ENCODE results near the gene OR51L1. TPM values are rescaled to one million over a fixed set of nuclear protein-coding genes. Genes with fewer than 3 reads are reported as not detected.
"Not testable (repeated sequence)": the region's sequence is repeated elsewhere in the genome, so short reads cannot be mapped to it uniquely, and the experiment has no call there.

OR51L1 gene
- total RNA-seq, result not detected
- polyA plus RNA-seq (2013, experiment 1 of 2), result not detected
- not detected for polyA plus RNA-seq (2013, experiment 2 of 2)
- long read RNA-seq, experiment 1, result 0 reads
- long read RNA-seq, experiment 2, result 0 reads
- long read RNA-seq, experiment 3, result 0 reads
- long read RNA-seq, experiment 4, result 0 reads

- Histone ChIP-seq H3K4me1 (ENCODE audit: control insufficient read depth, insufficient read depth, low read length) (peaks cover 3% of the 10 kb centered on the region), H3K27me3 (ENCODE audit: control insufficient read depth, insufficient read depth, low read length, poor library complexity, severe bottlenecking) (no peaks in the 10 kb centered on the region), H3K9me3 (ENCODE audit: control insufficient read depth, low read length) (no peaks in the 10 kb centered on the region), H3K36me3 (ENCODE audit: control insufficient read depth, insufficient read depth, low read length) (no peaks in the 10 kb centered on the region), H3K4me3 (ENCODE audit: low read length) (no peak within 1 kb of the TSS), H3K9ac (ENCODE audit: extremely low read depth, low read length, poor library complexity, severe bottlenecking) (no peak within 1 kb of the TSS), H3K27ac (ENCODE audit: low read depth, low read length) (no peak within 1 kb of the TSS)
- no peak within 1 kb of the TSS for H3K27ac Mint-ChIP-seq
- no peaks in the 10 kb centered on the region for H3K27me3 Mint-ChIP-seq (ENCODE audit: insufficient read depth)
- no peaks in the 10 kb centered on the region for H3K36me3 Mint-ChIP-seq (ENCODE audit: low read depth)
- H3K9me3 Mint-ChIP-seq, result no peaks in the 10 kb centered on the region
- no peak for TF ChIP-seq CTCF (conservative IDR thresholded peaks at IDR 0.05)
- DNase-seq, result no peak
- H3K4me3 Mint-ChIP-seq, result no peak within 1 kb of the TSS
- no peaks in the 10 kb centered on the region for H3K4me1 Mint-ChIP-seq
- WGBS, 2 experiments (ENCODE audit: insufficient coverage in 1 of 2, insufficient read length in 1 of 2), result 86% methylated on average over 2 of the region's 2 CpGs; no CpG with 5 or more reads in 1 of the 2 experiments
Observed at GRCh38 chr11:4994551-4994950, at the start of gene OR51L1. TSS of gene OR51L1 (plus strand) at chr11:4994851. CDS start at chr11:4998983, 4,132 bp downstream.

- no peaks in the 10 kb centered on the region for H3K36me3 ChIP-seq (ENCODE audit: control insufficient read depth, insufficient read depth, low read length)
- H3K27me3 ChIP-seq (ENCODE audit: control insufficient read depth, insufficient read depth, low read length, poor library complexity, severe bottlenecking), result no peaks in the 10 kb centered on the region
- DNase-seq, result no peak
- H3K4me1 ChIP-seq (ENCODE audit: control insufficient read depth, insufficient read depth, low read length), result no peaks in the 10 kb centered on the region
- no peak within 1 kb of the TSS for H3K4me3 ChIP-seq (ENCODE audit: low read length)
- H3K9ac ChIP-seq (ENCODE audit: extremely low read depth, low read length, poor library complexity, severe bottlenecking), result no peak within 1 kb of the TSS
- H3K9me3 ChIP-seq (ENCODE audit: control insufficient read depth, low read length), result no peaks in the 10 kb centered on the region
- H3K27me3 Mint-ChIP-seq (ENCODE audit: insufficient read depth), result peaks cover 2% of the 10 kb centered on the region
- H3K9me3 Mint-ChIP-seq, result no peaks in the 10 kb centered on the region
- H3K4me3 Mint-ChIP-seq, result no peak within 1 kb of the TSS
- TF ChIP-seq CTCF (conservative IDR thresholded peaks at IDR 0.05), result no peak
- no peak within 1 kb of the TSS for H3K27ac Mint-ChIP-seq
- no peaks in the 10 kb centered on the region for H3K36me3 Mint-ChIP-seq (ENCODE audit: low read depth)
- no peak within 1 kb of the TSS for H3K27ac ChIP-seq (ENCODE audit: low read depth, low read length)
- H3K4me1 Mint-ChIP-seq, result no peaks in the 10 kb centered on the region
Observed at GRCh38 chr11:4947505-4947904, 47.1 kb upstream of the OR51L1 start, which contains the start of gene OR51A4. TSS of gene OR51A4 (minus strand) at chr11:4947605. CDS start at chr11:4947100, 505 bp downstream.

GRCh38 chr11:4955613-4956012, 39.0 kb upstream of the OR51L1 start, which contains the start of gene OR51A2:
TSS of gene OR51A2 (minus strand) at chr11:4955713. CDS start at chr11:4955713, 0 bp downstream.
- not testable (repeated sequence) for H3K4me1 ChIP-seq (ENCODE audit: control insufficient read depth, insufficient read depth, low read length); H3K4me1 Mint-ChIP-seq; H3K27ac Mint-ChIP-seq; DNase-seq; H3K4me3 ChIP-seq (ENCODE audit: low read length); H3K9me3 ChIP-seq (ENCODE audit: control insufficient read depth, low read length); H3K9ac ChIP-seq (ENCODE audit: extremely low read depth, low read length, poor library complexity, severe bottlenecking); H3K27me3 ChIP-seq (ENCODE audit: control insufficient read depth, insufficient read depth, low read length, poor library complexity, severe bottlenecking); H3K27ac ChIP-seq (ENCODE audit: low read depth, low read length); H3K27me3 Mint-ChIP-seq (ENCODE audit: insufficient read depth); H3K9me3 Mint-ChIP-seq; H3K4me3 Mint-ChIP-seq; H3K36me3 ChIP-seq (ENCODE audit: control insufficient read depth, insufficient read depth, low read length); H3K36me3 Mint-ChIP-seq (ENCODE audit: low read depth)
- 88 to 100% methylated on average over 1 to 2 of the region's 2 CpGs for WGBS, 2 experiments (ENCODE audit: insufficient coverage in 1 of 2, insufficient read length in 1 of 2)

- H3K9ac ChIP-seq (ENCODE audit: extremely low read depth, low read length, poor library complexity, severe bottlenecking), result no peak overlapping the region
Observed at GRCh38 chr11:4957396-4957795, 37.3 kb upstream of the OR51L1 start.

More at GRCh38 chr11:4957396-4957795, 37.3 kb upstream of the OR51L1 start:
- no peak for TF ChIP-seq CTCF (conservative IDR thresholded peaks at IDR 0.05)
- Histone ChIP-seq H3K4me1 (ENCODE audit: control insufficient read depth, insufficient read depth, low read length) (no peaks in the 10 kb centered on the region), H3K36me3 (ENCODE audit: control insufficient read depth, insufficient read depth, low read length) (no peaks in the 10 kb centered on the region), H3K27ac (ENCODE audit: low read depth, low read length) (no peak overlapping the region), H3K9me3 (ENCODE audit: control insufficient read depth, low read length) (no peaks in the 10 kb centered on the region), H3K27me3 (ENCODE audit: control insufficient read depth, insufficient read depth, low read length, poor library complexity, severe bottlenecking) (no peaks in the 10 kb centered on the region), H3K4me3 (ENCODE audit: low read length) (no peak overlapping the region)
- no peak for DNase-seq
- Mint-ChIP-seq H3K27ac (no peak overlapping the region), H3K27me3 (ENCODE audit: insufficient read depth) (peaks cover 7% of the 10 kb centered on the region), H3K4me1 (no peaks in the 10 kb centered on the region), H3K9me3 (no peaks in the 10 kb centered on the region), H3K36me3 (ENCODE audit: low read depth) (no peaks in the 10 kb centered on the region), H3K4me3 (no peak overlapping the region)
- WGBS, 2 experiments (ENCODE audit: insufficient coverage in 1 of 2, insufficient read length in 1 of 2), result 91 to 100% methylated on average over 4 of the region's 4 CpGs
